CD4-positive, CD25-positive, alpha-beta regulatory T cell (primary cell): ENCODE data around the gene KCNJ15. TPM values are rescaled to one million over a fixed set of nuclear protein-coding genes. Genes with fewer than 3 reads are reported as not detected.

Experiments
- ATAC-seq, 2 donors: fragments of 150-1000 bp; cut with Tn5 transposase; one replicate each; pipeline ENCODE4 v1.10.0; 2021; ENCODE audit warnings: low read depth in 2 of 2, moderate number of reproducible peaks in 2 of 2, moderate library complexity in 1 of 2
- DNase-seq, 3 donors: peaks; one replicate each; pipeline versions ENCODE4 v3.0.0 to v3.0.0-alpha.2; 2012 to 2022; ENCODE audit warnings: mixed read lengths in 1 of 3
- H3K27ac ChIP-seq: one replicate; pipeline ENCODE4 v1.7.0; 2013; ENCODE audit warnings: mild to moderate bottlenecking, low read length; ENCODE audit not compliant: insufficient read depth, poor library complexity, severe bottlenecking
- H3K27me3 ChIP-seq: one replicate; pipeline ENCODE4 v1.7.0; 2013; ENCODE audit warnings: low read length; ENCODE audit not compliant: control insufficient read depth, insufficient read depth
- H3K36me3 ChIP-seq: one replicate; pipeline ENCODE4 v1.7.0; 2013; ENCODE audit warnings: mild to moderate bottlenecking, low read length, moderate library complexity; ENCODE audit not compliant: control insufficient read depth, insufficient read depth
- H3K4me1 ChIP-seq: 2 replicates; pipeline ENCODE4 v1.7.0; 2013; ENCODE audit warnings: mild to moderate bottlenecking, low read length; ENCODE audit not compliant: insufficient read depth, control insufficient read depth, poor library complexity, severe bottlenecking
- H3K4me3 ChIP-seq: one replicate; pipeline ENCODE4 v1.7.0; 2013; ENCODE audit warnings: low read depth, mild to moderate bottlenecking, low read length, moderate library complexity
- H3K9me3 ChIP-seq, 2 experiments: 1 replicate in 1 of 2; 2 replicates in 1 of 2; pipeline ENCODE4 v1.7.0; 2013; ENCODE audit warnings: low read length in 2 of 2, mild to moderate bottlenecking in 1 of 2, moderate library complexity in 1 of 2; ENCODE audit not compliant: control insufficient read depth in 2 of 2
- H3K27ac Mint-ChIP-seq, 3 donors: one replicate each; pipeline ENCODE4 v1.8.0; 2020 to 2022; ENCODE audit warnings: mild to moderate bottlenecking in 3 of 3, mixed read lengths in 3 of 3, moderate library complexity in 2 of 3
- H3K27me3 Mint-ChIP-seq: one replicate; pipeline ENCODE4 v1.8.0; 2022; ENCODE audit warnings: mild to moderate bottlenecking, mixed read lengths
- H3K36me3 Mint-ChIP-seq: one replicate; pipeline ENCODE4 v1.8.0; 2020; ENCODE audit warnings: mixed read lengths
- H3K4me1 Mint-ChIP-seq, 4 donors: one replicate each; pipeline ENCODE4 v1.8.0; 2020 to 2022; ENCODE audit warnings: mixed read lengths in 4 of 4, mild to moderate bottlenecking in 1 of 4
- H3K4me3 Mint-ChIP-seq, 4 donors: one replicate each; pipeline ENCODE4 v1.8.0; 2020 to 2022; ENCODE audit warnings: mild to moderate bottlenecking in 4 of 4, mixed read lengths in 4 of 4, moderate library complexity in 3 of 4
- H3K9me3 Mint-ChIP-seq, 7 donors: one replicate each; pipeline ENCODE4 v1.8.0; 2020 to 2022; ENCODE audit warnings: mixed read lengths in 7 of 7, mild to moderate bottlenecking in 3 of 7, moderate library complexity in 2 of 7
- polyA plus RNA-seq, 4 donors: library from polyadenylated mRNA; unstranded; fragments of 300-500 nt; fragmentation: Illumina TruSeq; gene quantifications; one replicate each; pipeline ENCODE4 v1.2.3, GENCODE V29; 2021
- total RNA-seq: library from RNA; stranded (reverse); gene quantifications from one replicate; pipeline ENCODE4 v1.2.3, GENCODE V29; 2022

KCNJ15 gene
- total and polyA plus RNA-seq, 5 donors from 2014 or later: 0.10 TPM; not detected in 4

- Mint-ChIP-seq H3K36me3 (no peaks in the 10 kb centered on the region), H3K27me3 (peaks cover 4% of the 10 kb centered on the region), H3K4me1 (peaks cover 0 to 5% (median 0%) of the 10 kb centered on the region in 4 donors), H3K4me3 (no peak overlapping the region), H3K27ac (no peak overlapping the region), H3K9me3 (peaks cover 0 to 2% (median 0%) of the 10 kb centered on the region in 7 donors)
- DNase-seq (no peak), ATAC-seq (no peak)
- Histone ChIP-seq H3K4me3 (no peak overlapping the region), H3K27me3 (no peaks in the 10 kb centered on the region), H3K9me3 (peaks cover 0 to 2% of the 10 kb centered on the region in 2 experiments), H3K27ac (no peak overlapping the region), H3K36me3 (no peaks in the 10 kb centered on the region), H3K4me1 (no peaks in the 10 kb centered on the region)
Measured at GRCh38 chr21:38354746-38355145, 98.0 kb downstream of the KCNJ15 start.

- no peaks in the 10 kb centered on the region for H3K36me3 Mint-ChIP-seq
- no peak overlapping the region for H3K4me3 Mint-ChIP-seq
- H3K36me3 ChIP-seq: no peaks in the 10 kb centered on the region
- ATAC-seq (no peak), DNase-seq (no peak)
- H3K27ac Mint-ChIP-seq: no peak overlapping the region
- H3K27me3 Mint-ChIP-seq: peaks cover 4% of the 10 kb centered on the region
- peaks cover 0 to 5% (median 0%) of the 10 kb centered on the region in 4 donors for H3K4me1 Mint-ChIP-seq
- no peaks in the 10 kb centered on the region for H3K4me1 ChIP-seq
- no peaks in the 10 kb centered on the region for H3K27me3 ChIP-seq
- no peak overlapping the region for H3K4me3 ChIP-seq
- H3K9me3 ChIP-seq: peaks cover 0 to 2% of the 10 kb centered on the region in 2 experiments
- peaks cover 0 to 2% (median 0%) of the 10 kb centered on the region in 7 donors for H3K9me3 Mint-ChIP-seq
- no peak overlapping the region for H3K27ac ChIP-seq
Measured at GRCh38 chr21:38355353-38355752, 98.6 kb downstream of the KCNJ15 start.

DNA sequence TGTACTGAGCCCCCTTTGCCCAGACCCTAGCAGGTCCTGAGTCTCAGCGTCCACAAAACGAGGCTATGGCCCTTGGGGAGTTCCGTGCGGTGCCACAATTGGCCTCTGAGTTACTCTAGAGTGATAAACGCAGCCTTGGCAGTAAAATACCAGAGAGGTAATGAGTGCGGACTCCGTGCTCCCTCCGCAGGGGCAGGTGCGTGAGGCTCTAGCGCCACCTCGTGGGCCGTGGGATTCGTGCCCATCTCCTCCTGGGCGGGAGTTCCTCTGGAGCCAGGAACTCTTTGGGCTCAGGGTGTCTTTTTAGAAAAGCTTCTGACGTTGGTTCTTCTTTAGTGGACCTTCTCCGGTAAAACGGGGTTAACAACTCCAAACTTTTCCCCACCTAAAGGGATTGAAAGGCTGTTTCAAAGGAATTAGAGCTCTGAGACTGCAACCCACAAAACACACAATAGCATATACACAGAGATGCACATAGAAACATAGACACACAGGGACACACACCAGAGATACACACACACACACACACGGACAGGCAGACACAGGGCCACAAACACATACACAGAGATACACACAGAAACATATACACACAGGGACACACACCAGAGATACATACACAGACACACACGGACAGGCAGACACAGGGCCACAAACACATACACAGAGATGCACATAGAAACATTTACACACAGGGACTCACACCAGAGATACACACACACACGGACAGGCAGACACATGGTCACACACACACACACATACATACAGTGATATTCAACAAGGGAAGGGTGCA is 99.4 kb downstream of the KCNJ15 start:
- no peaks in the 10 kb centered on the region for H3K27me3 ChIP-seq
- peak in 1 of 2 donors; percentile 41 for ATAC-seq
- no peak overlapping the region for H3K27ac ChIP-seq
- peaks cover 0 to 2% of the 10 kb centered on the region in 2 experiments for H3K9me3 ChIP-seq
- no peak overlapping the region for H3K4me3 Mint-ChIP-seq
- no peaks in the 10 kb centered on the region for H3K36me3 ChIP-seq
- no peak overlapping the region for H3K4me3 ChIP-seq
- H3K4me1 ChIP-seq: no peaks in the 10 kb centered on the region
- no peaks in the 10 kb centered on the region for H3K36me3 Mint-ChIP-seq
- peaks cover 0 to 5% (median 0%) of the 10 kb centered on the region in 4 donors for H3K4me1 Mint-ChIP-seq
- no peak overlapping the region for H3K27ac Mint-ChIP-seq
- DNase-seq: peak; percentile 12 to 50 (median 31)
- peaks cover 4% of the 10 kb centered on the region for H3K27me3 Mint-ChIP-seq
- peaks cover 0 to 2% (median 0%) of the 10 kb centered on the region in 7 donors for H3K9me3 Mint-ChIP-seq

Other genes with a start within 250 kb of the KCNJ15 start
- gene ERG, start 241.5 kb downstream of the KCNJ15 start, total RNA-seq: 1.5 TPM
- gene ERG, start 241.5 kb downstream of the KCNJ15 start, polyA plus RNA-seq: not detected